Caki2 (cell line): Measurements from ENCODE around the gene GRPEL1. TPM values are rescaled to one million over a fixed set of nuclear protein-coding genes. Genes with fewer than 3 reads are reported as not detected.

Source experiments
- DNase-seq: peaks from one replicate; pipeline ENCODE4 v3.0.0-alpha.2; 2015; ENCODE audit warnings: low read depth
- in situ Hi-C: cut with HindIII; loops from 2 replicates; pipeline ENCODE4 v1.10.0; 2016; ENCODE audit warnings: low sequenced_read_pairs, low pct_unique_long_range_greater_than_20kb, mixed read lengths
- total RNA-seq: library from RNA; depleted of rRNA; stranded (reverse); fragments of >200 nt; shearing (Covaris generic); gene quantifications from 2 replicates; pipeline ENCODE4 v1.2.3, GENCODE V29; 2014; ENCODE audit warnings: low replicate concordance

The GRPEL1 gene
- total RNA-seq, 1 experiment from 2014 or later, result 20.2 TPM

DNA sequence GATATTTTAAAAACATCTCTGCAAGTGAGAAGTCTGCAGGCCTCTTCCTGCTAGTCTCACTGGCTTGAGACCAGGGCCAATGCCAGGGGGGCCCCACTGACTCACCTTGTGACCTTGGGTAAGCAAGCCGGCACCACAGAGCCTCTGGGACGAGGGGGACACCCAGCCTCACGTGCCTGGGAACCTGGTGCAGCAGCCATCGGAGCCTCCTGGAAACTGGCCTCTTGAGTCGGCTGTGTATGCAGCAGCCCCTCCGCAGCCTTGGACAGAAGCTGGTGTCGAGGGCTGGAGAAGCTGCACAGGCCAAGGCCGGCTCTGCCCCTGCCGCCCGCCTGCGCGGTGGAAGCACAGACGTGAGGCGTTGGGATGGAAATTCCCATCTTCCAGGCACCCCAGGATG is 16.0 kb downstream of the GRPEL1 start:
- DNase-seq, result no peak
- in situ Hi-C loops, result no loop called here

DNA sequence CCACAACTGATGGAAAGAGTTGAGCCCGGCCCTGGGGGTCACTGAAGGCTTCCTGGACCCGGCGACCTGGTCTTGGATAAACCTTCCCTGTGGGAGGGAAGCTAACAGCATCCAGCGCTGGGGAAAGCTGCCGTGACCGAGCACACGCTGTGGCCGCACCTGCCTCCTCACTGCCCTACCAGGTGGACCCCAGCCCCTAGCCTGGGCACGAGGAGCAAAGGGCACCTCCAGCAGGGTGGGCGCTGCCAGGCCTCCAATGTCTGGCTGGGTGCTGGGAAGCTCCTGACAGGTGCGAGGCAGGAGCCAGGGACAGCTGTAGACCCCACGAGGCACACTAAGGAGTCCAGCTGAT is 16.7 kb downstream of the GRPEL1 start:
- no peak for DNase-seq
- in situ Hi-C loops, result no loop called here

DNA sequence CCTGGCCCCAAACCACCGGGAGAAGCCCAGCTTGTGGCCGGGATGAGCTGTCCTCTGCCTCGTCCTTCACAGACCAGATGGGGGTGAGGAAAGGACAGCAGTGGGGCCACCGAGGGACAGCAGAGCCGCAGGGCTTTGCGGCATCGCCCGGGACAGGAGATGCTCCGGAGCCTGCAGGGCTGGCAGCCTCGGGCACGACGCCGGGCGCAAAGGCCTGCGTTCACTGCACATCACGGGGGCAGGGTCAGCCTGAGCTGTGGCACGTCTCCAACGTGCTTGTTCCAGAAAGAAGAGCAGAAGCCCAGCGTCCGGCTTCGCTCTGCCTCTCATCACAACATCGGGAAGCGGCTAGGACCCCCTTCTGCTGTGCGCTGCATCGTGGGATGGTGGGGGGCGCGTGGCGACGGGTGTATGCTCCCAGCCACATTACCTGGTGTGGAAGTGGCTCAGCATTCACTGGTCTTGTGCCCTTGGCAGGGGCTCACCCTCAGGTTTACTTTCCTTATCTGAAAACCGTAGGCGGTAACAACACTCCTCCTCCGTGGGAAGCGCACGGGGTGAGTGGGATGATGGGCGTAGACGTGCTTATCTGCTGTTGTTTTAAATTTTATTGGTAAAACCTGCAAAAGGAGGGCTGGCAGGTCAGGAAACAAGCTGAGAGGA is 17.3 kb downstream of the GRPEL1 start:
- no peak for DNase-seq
- in situ Hi-C loops, result no loop called here

DNA sequence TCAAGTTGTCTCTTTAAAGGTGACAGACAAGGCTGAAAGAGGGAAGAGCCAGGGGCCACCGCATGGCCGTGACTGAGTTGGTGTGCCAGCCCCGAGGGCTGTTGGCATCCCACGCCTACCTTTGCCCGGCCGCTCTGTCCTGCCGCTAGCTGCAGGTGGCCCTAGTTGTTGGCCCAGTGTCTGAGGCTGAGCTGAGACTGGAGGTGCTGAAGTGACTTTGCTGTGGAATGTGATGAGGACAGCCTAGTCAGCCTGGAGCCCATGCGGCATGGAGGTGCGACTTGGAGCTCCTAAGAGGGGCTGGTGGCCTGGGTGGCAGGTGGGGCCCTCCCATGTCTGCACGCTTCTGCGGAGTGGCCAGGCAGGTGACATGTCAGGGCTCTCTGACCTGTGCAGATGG is 18.1 kb downstream of the GRPEL1 start:
- in situ Hi-C loops, result no loop called here
- no peak for DNase-seq

DNA sequence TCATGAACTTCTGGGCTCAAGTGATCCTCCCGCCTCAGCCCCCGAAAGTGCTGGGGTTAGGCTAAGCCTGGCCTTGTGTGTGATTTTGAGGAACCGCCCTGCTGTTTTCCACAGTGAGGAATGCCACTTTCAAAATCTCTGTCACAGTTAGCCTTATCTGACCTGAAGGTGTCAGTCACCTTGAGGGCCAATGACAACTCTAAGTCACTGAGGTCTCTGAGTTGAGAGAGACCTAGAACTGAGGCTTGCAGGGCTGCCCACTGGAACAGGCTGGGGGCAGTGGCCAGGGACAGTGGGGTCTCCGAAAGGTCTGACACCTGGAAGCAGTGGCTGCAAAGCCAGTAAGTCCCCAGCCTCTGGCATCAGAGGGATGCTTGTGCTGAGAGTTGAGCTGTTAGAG is 18.6 kb downstream of the GRPEL1 start:
- in situ Hi-C loops, result no loop called here
- DNase-seq, result no peak

DNA sequence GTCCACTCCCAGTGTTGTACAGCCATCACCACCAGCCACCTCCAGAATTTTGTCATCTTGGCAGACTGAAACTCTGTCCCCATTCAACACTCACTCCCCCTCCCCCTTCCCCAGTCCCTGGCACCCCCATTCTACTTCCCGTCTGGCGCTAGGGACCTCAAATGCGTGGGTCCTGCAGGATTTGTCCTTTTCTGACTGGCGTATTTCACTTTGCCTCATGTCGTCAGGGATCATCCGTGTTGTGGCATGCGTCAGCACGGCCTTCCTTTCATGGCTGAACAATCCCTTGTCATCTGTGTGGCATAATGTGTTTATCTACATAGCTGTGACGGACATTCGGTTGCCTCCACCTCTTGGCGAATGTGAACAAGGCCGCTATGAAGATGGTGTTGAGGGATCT is 19.2 kb downstream of the GRPEL1 start:
- no peak for DNase-seq
- in situ Hi-C loops, result no loop called here

DNA sequence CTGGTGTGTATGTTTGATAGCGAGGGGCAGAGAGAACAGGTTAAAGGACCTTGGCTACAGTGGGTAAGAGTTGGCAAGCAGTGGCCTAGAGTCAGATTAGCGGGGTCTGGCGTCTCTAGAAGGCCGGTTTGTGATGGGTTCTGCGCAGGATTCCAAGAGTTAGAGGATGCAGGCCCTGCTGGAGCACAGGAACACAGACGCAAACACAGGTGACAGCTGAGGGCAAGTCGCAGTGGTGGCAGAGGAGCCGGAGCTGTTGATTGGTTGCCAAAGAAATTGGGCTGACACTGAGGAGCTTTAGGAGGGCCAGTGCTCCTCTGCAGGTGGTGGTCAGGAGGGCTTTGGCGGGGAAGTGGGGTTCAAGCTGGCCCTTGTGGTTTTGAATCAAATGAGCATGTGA is 20.9 kb downstream of the GRPEL1 start:
- DNase-seq, result no peak
- in situ Hi-C loops, result no loop called here

DNA sequence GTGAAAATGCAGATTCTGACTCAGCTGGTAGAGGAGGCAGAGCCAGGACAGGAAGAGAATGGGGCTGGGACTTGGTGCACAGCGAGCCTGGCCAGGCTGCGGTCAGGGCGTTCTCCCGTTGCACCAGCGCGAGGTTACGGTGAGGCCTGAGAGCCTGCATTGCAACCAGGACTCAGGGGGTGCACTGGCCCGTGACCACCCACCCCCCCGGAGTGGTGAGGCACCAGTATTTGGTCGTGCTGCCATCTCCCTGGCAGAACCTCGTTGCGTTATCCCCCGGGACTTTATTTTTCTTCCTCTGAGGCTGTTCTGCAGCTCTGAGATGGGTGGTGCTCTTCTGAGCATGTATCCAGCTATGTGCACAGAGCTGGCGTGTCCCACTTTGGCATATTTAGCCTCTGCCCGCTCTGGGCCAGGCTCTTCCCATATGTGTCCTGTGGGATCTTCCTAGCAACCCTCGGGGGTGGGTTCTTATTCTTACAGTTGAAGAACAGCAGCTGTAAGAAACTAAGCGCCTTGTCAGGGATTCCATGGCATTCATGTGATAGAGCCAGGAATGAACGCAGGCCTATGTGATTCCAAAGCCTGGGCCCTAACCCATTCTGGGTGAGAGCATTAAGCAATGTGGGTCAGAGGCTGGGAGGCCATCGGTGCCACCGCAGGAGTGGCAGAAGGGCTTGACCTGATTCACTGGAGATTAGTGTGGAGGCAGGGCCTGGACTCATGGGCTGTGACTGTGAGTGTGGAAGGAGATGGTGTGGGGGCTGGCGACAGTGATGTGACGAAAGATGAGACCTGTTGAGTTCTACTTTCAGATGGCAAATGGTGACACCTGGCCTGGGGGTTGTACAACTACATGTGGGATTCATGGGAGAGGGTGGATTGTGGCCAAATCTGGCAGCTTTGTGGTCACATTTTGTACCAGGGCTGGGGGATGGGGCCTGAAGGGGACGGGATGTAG is 21.6 kb downstream of the GRPEL1 start:
- in situ Hi-C loops, result no loop called here
- DNase-seq, result peak; percentile 85

DNA sequence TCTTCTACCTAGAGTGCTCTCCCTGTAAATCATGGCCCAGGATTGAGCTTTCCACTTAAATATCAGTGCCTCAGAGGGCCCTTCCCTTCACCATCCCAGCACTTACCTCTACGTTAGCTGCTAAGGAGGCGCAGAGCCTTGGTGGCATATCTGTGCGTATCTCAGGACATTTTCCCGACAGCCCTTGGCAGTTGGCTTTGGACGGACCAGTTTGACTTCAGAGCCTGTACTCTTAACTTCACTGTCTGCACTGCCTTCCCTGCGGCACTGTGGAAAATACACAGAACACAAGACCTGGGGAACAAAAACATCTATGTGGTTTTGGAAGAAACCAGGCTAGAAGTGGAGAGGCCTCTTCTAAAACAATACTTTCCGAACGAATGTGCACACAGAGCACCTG is 22.3 kb downstream of the GRPEL1 start:
- no peak for DNase-seq
- in situ Hi-C loops, result no loop called here

DNA sequence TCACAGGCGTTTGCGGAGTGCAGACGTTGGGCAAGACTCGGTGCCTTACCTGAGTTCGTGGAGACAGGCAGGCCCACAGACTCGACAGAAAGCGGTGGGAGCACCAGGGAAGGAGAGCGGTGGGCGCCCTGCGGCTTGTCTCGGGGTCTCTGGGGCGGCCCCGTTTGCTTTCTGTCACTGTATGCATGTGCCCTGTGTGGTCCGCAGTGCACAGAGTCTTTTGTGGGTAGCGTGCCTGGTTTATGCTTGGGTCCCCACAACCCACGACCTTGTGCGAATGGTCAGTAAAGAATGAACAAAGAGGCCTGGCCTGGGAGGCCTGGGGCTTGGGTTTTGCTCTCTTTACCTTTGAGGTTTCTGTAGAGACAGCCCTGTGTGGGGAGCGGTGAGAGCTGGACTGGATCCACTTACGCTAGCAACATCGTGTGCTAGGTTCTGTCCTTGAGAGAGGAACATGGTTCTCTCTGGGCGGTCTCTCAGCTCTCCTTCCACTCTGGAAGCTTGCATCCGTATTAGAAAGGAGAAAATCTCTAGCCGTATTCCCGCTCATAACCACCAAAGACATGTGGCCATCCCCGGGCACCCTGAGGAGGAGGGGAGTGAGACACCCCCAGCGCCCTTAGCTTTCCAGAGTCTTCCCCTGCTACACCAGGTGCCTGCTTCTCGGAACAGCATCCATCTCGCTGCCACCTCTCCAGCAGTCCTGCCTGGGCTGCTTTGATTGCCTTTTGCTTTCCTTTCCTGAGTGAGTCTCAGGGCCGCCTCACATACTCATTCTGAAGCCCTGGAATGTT is 23.5 kb downstream of the GRPEL1 start:
- DNase-seq, result no peak
- in situ Hi-C loops, result no loop called here

DNA sequence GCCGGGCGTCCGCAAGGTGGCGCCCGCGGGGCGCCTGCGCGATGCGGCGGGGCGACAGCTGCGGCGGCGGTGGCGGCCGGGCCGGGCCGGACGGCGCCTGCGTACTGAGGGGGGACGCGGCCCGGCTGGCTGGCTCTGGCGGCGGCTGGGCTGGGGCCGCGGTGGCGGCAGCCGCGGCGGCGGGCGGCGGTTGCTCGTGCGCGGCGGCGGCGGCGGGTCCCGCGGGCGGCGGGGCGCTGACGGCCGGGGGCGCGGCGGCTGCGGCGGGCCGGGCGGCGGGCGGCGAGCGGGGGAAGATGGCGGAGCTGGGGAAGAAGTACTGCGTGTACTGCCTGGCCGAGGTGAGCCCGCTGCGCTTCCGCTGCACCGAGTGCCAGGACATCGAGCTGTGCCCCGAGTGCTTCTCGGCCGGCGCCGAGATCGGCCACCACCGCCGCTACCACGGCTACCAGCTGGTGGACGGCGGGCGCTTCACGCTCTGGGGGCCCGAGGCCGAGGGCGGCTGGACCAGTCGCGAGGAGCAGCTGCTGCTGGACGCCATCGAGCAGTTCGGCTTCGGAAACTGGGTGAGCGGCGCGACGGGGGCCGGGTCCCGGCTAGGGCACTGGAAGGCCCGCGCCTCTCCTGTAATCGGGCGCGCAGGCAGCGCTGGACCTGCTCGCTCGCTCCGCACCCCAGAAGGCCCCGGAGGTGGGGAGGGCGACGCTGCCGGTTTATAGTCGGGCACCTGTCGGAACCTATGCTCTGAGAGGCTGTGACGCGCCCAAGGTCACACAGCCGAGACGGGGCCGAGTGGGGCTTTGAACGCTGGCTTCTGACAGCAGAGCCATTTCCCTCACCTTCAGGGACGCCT is 24.4 kb downstream of the GRPEL1 start, which contains the start of gene TADA2B:
Gene TADA2B, plus strand, starts transcription at position 89 of the 853 bp plus-strand sequence. Its CDS starts 208 bp downstream, at position 297.
- in situ Hi-C loops, result no loop called here
- no peak for DNase-seq

DNA sequence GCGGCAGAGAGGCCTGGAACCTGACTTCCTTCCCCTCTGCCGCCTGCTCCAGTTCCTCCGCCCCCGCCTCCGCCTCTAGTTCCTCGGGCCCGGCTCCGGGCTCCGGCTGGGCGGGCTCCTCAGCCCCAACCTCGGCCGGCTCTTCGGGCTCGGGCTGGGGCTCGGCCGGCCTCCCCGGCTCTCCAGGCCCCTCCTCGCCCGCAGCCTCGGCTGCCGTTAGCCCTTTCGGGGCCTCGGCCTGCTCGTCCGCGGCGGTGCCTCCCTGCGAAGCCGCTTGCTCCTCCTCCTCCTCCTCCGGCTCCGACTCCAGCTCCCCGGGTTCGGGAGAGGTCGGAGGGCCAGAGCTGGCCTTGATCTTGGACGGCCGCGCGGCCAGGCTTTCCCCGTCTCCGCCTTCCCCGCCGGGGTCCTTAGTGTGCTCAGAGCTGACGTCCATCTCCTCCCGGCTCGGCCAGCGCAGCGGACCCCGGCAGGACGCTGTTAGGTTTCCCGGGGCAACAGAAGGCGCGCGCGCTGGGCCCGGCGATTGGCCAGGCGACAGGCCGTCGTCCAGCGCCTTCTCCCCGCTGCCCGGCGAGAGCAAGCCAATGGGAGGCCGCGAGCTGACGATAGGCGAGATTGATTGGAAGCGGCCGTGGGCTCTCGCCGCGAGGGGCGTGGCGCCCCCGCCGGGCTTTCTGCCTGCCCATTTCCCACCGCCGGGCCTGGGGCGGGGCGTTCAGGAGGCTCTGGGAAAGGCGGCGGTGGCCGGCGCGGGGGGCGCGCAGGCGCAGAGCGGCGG is 25.2 kb downstream of the GRPEL1 start:
- in situ Hi-C loops, result no loop called here
- DNase-seq, result peak; percentile 97

DNA sequence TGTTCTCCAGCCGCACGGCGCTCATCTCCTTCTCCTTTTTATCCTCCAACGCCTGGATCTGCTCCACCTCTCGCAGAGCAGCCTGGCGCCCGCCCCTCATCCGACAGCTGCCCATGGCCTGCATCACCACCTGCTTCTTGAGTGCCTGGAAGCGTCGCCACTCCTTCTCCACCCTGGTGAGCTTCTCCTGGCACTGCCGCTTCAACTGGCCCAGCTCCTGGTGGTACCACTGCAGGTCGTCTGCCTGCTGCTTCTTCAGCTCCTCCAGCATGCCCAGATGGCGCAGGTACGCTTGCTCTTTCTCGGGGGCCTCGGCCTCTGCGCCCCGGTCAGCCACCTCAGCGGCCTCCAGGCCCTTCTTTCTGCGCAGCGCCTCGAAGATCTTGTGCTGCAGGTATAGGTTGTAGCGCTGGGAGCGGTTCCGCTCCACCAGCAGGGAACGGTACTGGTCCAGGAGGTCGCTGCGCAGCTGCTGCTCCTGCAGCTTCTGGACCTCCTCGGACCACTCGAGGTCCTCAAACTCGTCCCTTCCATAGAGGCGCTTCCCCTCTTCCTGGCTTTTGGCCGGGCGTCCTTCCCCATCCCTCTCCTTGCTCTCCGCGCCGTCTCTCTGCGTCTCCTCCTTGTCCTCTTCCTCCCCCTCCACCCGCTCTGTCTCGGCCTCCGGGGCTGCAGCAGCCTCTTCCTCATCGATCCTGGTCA is 25.9 kb downstream of the GRPEL1 start:
- DNase-seq, result no peak
- in situ Hi-C loops, result no loop called here

DNA sequence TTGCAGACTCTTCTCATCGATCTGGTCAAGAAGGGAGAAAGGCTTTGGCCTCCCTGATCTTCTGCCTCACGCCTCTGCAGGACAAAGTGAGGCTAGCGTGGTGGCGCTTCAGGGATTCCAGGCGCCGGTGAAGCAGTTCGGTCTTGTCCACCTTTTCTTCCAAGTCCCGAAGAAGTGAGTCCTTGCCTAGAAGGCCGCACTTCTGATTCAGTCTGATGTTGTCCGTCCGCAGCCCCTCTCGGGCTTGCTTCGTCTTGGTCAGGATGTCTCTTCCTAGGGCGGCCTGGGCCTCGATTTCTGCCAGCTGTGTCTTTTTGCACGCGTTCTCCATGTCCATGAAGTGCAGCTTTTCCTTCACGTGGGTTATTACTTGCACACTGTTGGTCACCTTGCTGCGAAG is 26.6 kb downstream of the GRPEL1 start:
- in situ Hi-C loops, result no loop called here
- DNase-seq, result no peak

DNA sequence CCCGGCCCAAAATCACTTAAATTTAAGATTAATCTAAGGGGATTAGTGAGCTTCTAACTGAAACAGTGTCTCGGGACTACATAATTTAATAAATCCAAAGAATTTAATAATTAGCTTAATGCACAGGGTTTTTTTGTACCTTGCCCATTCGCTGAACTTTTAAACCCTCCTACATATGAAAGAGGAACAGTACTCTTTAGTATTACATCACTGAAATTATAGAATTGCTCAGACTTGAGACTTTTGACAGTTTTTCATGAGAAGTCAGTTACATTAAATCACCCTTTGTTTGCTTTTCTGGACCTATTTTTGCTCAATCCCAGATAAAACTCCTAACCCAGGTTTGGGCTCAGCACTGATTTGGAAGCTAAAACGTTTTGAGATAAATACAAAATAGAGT is 27.1 kb downstream of the GRPEL1 start:
- no peak for DNase-seq
- in situ Hi-C loops, result no loop called here

DNA sequence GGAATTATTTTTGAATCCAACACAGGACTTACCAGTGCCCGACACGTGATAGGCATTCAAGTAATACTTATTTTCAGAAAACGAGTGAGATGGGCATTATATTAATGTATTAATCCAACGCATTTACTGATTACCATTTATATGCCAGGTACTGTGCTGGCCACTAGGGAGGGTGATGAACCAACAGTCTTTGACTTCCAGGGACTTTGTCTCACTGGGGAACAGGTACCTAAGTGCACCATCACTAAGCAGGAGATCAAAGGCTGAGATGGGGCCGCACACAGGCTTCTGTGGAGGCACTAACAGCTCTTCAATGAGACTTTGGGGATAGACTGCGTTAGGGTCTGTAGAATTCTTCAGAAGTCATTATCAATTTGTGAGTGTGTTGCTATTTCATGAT is 30.4 kb downstream of the GRPEL1 start:
- DNase-seq, result no peak
- in situ Hi-C loops, result no loop called here
